ENCODE data around the gene MPP3.

The MPP3 gene

GRCh38 chr17:43832976-43833829, at the start of gene MPP3:
TSS of gene MPP3 (minus strand) at chr17:43833146. CDS start at chr17:43831906, 1,240 bp downstream.
- H3K4me3 ChIP-seq (ENCODE audit: low read depth, low read length) = no peak within 1 kb of the TSS
- no peak for TF ChIP-seq CTCF (IDR thresholded peaks at IDR 0.05; ENCODE audit: borderline replicate concordance, insufficient read depth, low read depth, low read length)

GRCh38 chr17:43881758-43882505, 49.0 kb upstream of the MPP3 start:
- no peak for TF ChIP-seq CTCF (IDR thresholded peaks at IDR 0.05; ENCODE audit: borderline replicate concordance, insufficient read depth, low read depth, low read length)
- H3K4me3 ChIP-seq (ENCODE audit: low read depth, low read length) = no peak overlapping the region

- no peak overlapping the region for H3K4me3 ChIP-seq (ENCODE audit: low read depth, low read length)
- TF ChIP-seq CTCF (IDR thresholded peaks at IDR 0.05; ENCODE audit: borderline replicate concordance, insufficient read depth, low read depth, low read length) = no peak
Observed at GRCh38 chr17:43881181-43881580, 48.2 kb upstream of the MPP3 start.

GRCh38 chr17:43880420-43880991, 47.6 kb upstream of the MPP3 start:
- TF ChIP-seq CTCF (IDR thresholded peaks at IDR 0.05; ENCODE audit: borderline replicate concordance, insufficient read depth, low read depth, low read length) = peak; percentile 88
- H3K4me3 ChIP-seq (ENCODE audit: low read depth, low read length) = no peak overlapping the region

- H3K4me3 ChIP-seq (ENCODE audit: low read depth, low read length) = no peak overlapping the region
- TF ChIP-seq CTCF (IDR thresholded peaks at IDR 0.05; ENCODE audit: borderline replicate concordance, insufficient read depth, low read depth, low read length) = no peak
Observed at GRCh38 chr17:43879723-43880419, 46.9 kb upstream of the MPP3 start.

GRCh38 chr17:43878260-43879175, 45.6 kb upstream of the MPP3 start:
- H3K4me3 ChIP-seq (ENCODE audit: low read depth, low read length) = no peak overlapping the region
- peak; percentile 99 for TF ChIP-seq CTCF (IDR thresholded peaks at IDR 0.05; ENCODE audit: borderline replicate concordance, insufficient read depth, low read depth, low read length)

All from GM12875 (cell line).